ENCODE data around the gene MPPED1. TPM values are rescaled to one million over a fixed set of nuclear protein-coding genes. Genes with fewer than 3 reads are reported as not detected.

The MPPED1 gene
- total RNA-seq, 1 experiment from 2014 or later, result 0.28 TPM

DNA sequence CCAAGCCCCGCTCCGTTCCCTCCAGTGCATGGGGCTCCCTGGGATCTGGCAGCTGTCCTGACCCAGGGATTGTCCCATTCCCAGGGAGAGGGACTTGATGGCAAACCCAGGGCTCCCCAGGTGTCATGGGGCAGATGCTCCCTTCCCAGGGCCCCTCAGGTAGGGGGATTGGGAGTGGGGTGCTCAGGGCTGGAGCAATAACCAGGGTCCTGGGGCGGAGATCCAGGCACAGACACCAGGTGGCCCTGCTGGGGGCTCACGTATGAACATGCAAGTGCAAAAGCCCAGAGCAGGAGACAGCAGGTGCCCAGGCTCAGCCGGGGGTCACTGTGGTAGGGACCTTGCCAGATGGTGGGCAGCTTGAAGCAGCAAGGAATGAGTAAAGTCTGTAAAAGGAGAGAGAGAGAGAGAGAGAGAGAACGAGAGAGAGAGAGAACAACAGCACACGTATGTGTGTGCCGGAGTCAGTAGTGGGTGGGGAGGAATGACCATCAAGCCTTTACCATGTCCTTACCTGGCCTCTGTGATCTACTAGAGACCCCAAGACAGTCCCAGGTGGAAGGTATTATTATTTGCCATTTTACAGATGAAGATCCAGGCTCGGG, 19.3 kb upstream of the MPPED1 start:
- H3K27me3 ChIP-seq (ENCODE audit: insufficient read depth, low read length), result no peaks in the 10 kb centered on the region
- DNase-seq, result no peak
- Mint-ChIP-seq H3K27ac (no peak overlapping the region; a peak in 1 of 7 replicates), H3K27me3 (ENCODE audit: low read depth) (peaks cover 15% of the 10 kb centered on the region), H3K36me3 (ENCODE audit: insufficient read depth in 1 of 3, low read depth in 3 of 3) (peaks cover 0 to 4% (median 0%) of the 10 kb centered on the region in 3 experiments; a peak in 1 of 7 replicates), H3K4me1 (peaks cover 15 to 36% of the 10 kb centered on the region in 2 experiments), H3K9me3 (peaks cover 0 to 6% of the 10 kb centered on the region in 2 experiments; a peak in 2 of 5 replicates), H3K4me3 (no peak overlapping the region; a peak in 1 of 5 replicates)
- no peaks in the 10 kb centered on the region for H4K20me1 ChIP-seq (ENCODE audit: control insufficient read depth, insufficient read depth, insufficient read length)
- no peak overlapping the region for H4K91ac ChIP-seq (ENCODE audit: insufficient read length, low read depth, low read length)
- H2BK5ac ChIP-seq (ENCODE audit: insufficient read length, low read length), result no peak overlapping the region
- no peak overlapping the region for H2BK120ac ChIP-seq (ENCODE audit: low read depth, low read length, poor library complexity, severe bottlenecking)
- H3K9me3 ChIP-seq (ENCODE audit: control insufficient read depth, low read depth, low read length), result no peaks in the 10 kb centered on the region
- no CpG with 5 or more reads among the region's 9 CpGs for WGBS (ENCODE audit: extremely low coverage, insufficient read length, low lambda C conversion rate)
- H2BK12ac ChIP-seq (ENCODE audit: insufficient read length, low read depth, low read length), result no peak overlapping the region
- H3K4me2 ChIP-seq (ENCODE audit: insufficient read depth, insufficient read length, low read length), result no peak overlapping the region
- no peak overlapping the region for H4K8ac ChIP-seq (replicated peaks; ENCODE audit: insufficient read length, low read depth, low read length)
- H3T11ph ChIP-seq (ENCODE audit: low read length), result no peak overlapping the region
- no peak overlapping the region for H3K9ac ChIP-seq (ENCODE audit: extremely low read depth, insufficient read length, low read length)
- no peaks in the 10 kb centered on the region for H3K23me2 ChIP-seq (ENCODE audit: insufficient read length, low read depth, low read length, poor library complexity, severe bottlenecking)
- H2BK15ac ChIP-seq (ENCODE audit: low read depth, low read length), result no peak overlapping the region
- no peaks in the 10 kb centered on the region for H3K4me1 ChIP-seq (ENCODE audit: insufficient read depth, low read length)
- H3K56ac ChIP-seq (ENCODE audit: insufficient read length, low read depth, low read length), result no peak overlapping the region
- H3K27ac ChIP-seq (ENCODE audit: insufficient read length, low read depth, low read length), result no peak overlapping the region
- H4K5ac ChIP-seq (ENCODE audit: insufficient read length, low read depth, low read length), result no peak overlapping the region
- H3K18ac ChIP-seq (ENCODE audit: insufficient read length, low read depth, low read length), result no peak overlapping the region
- H3K23ac ChIP-seq (ENCODE audit: insufficient read length, low read depth, low read length), result no peak overlapping the region
- no peak overlapping the region for H2AFZ ChIP-seq (ENCODE audit: low read length)
- H2AK5ac ChIP-seq (ENCODE audit: insufficient read length, low read length), result no peak overlapping the region
- no peaks in the 10 kb centered on the region for H3K79me1 ChIP-seq (ENCODE audit: insufficient read depth, low read depth, low read length, poor library complexity, severe bottlenecking)
- no peak overlapping the region for H3K4ac ChIP-seq (ENCODE audit: low read depth, low read length)
- H2BK20ac ChIP-seq (ENCODE audit: low read depth, low read length, poor library complexity, severe bottlenecking), result no peak overlapping the region
- H3K14ac ChIP-seq (ENCODE audit: insufficient read depth, low read length), result no peak overlapping the region
- TF ChIP-seq, protein P1, sequence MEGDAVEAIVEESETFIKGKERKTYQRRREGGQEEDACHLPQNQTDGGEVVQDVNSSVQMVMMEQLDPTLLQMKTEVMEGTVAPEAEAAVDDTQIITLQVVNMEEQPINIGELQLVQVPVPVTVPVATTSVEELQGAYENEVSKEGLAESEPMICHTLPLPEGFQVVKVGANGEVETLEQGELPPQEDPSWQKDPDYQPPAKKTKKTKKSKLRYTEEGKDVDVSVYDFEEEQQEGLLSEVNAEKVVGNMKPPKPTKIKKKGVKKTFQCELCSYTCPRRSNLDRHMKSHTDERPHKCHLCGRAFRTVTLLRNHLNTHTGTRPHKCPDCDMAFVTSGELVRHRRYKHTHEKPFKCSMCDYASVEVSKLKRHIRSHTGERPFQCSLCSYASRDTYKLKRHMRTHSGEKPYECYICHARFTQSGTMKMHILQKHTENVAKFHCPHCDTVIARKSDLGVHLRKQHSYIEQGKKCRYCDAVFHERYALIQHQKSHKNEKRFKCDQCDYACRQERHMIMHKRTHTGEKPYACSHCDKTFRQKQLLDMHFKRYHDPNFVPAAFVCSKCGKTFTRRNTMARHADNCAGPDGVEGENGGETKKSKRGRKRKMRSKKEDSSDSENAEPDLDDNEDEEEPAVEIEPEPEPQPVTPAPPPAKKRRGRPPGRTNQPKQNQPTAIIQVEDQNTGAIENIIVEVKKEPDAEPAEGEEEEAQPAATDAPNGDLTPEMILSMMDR (conservative IDR thresholded peaks at IDR 0.05), result no peak
- no peaks in the 10 kb centered on the region for H3K79me2 ChIP-seq (ENCODE audit: insufficient read depth, low read length)

Measured in H9 (cell line).